ENCODE results near the gene TGIF2.

The TGIF2 gene

GRCh38 chr20:36541227-36541767, 32.1 kb upstream of the TGIF2 start, which contains the start of gene MYL9:
Gene MYL9 (plus strand): TSS chr20:36541519. CDS start chr20:36544885, 3,366 bp downstream.
- in situ Hi-C loops (cut with HindIII; ENCODE audit: low pct_ligation_motif_present, low sequenced_read_pairs), result no loop called here
- Histone ChIP-seq H3K27ac (peak within 1 kb of the TSS; percentile 88), H3K4me3 (ENCODE audit: low read depth, low read length) (peak within 1 kb of the TSS; percentile 92), H3K36me3 (replicated peaks) (peaks cover 25% of the 10 kb centered on the region), H3K27me3 (replicated peaks) (no peaks in the 10 kb centered on the region)
- no peak for TF ChIP-seq CTCF (IDR thresholded peaks at IDR 0.05; ENCODE audit: low read depth, low read length, missing control alignments)
- DNase-seq, result peak; percentile 73

GRCh38 chr20:36541768-36542488, 31.5 kb upstream of the TGIF2 start:
- peak overlapping the region; percentile 88 for H3K27ac ChIP-seq
- DNase-seq, result peak; percentile 56
- peaks cover 31% of the 10 kb centered on the region for H3K36me3 ChIP-seq (replicated peaks)
- peak overlapping the region; percentile 92 for H3K4me3 ChIP-seq (ENCODE audit: low read depth, low read length)
- peak; percentile 82 for TF ChIP-seq CTCF (IDR thresholded peaks at IDR 0.05; ENCODE audit: low read depth, low read length, missing control alignments)
- H3K27me3 ChIP-seq (replicated peaks), result no peaks in the 10 kb centered on the region
- in situ Hi-C loops (cut with HindIII; ENCODE audit: low pct_ligation_motif_present, low sequenced_read_pairs), result no loop called here

GRCh38 chr20:36542516-36543183, 30.7 kb upstream of the TGIF2 start:
- Histone ChIP-seq H3K27ac (peak overlapping the region; percentile 88), H3K36me3 (replicated peaks) (peaks cover 38% of the 10 kb centered on the region), H3K4me3 (ENCODE audit: low read depth, low read length) (peak overlapping the region; percentile 92), H3K27me3 (replicated peaks) (no peaks in the 10 kb centered on the region)
- in situ Hi-C loops (cut with HindIII; ENCODE audit: low pct_ligation_motif_present, low sequenced_read_pairs), result no loop called here
- DNase-seq, result no peak
- TF ChIP-seq CTCF (IDR thresholded peaks at IDR 0.05; ENCODE audit: low read depth, low read length, missing control alignments), result no peak

GRCh38 chr20:36543184-36544133, 29.9 kb upstream of the TGIF2 start:
- H3K27me3 ChIP-seq (replicated peaks), result no peaks in the 10 kb centered on the region
- in situ Hi-C loops (cut with HindIII; ENCODE audit: low pct_ligation_motif_present, low sequenced_read_pairs), result no loop called here
- peak overlapping the region; percentile 92 for H3K4me3 ChIP-seq (ENCODE audit: low read depth, low read length)
- peak overlapping the region; percentile 88 for H3K27ac ChIP-seq
- TF ChIP-seq CTCF (IDR thresholded peaks at IDR 0.05; ENCODE audit: low read depth, low read length, missing control alignments), result no peak
- peak; percentile 77 for DNase-seq
- peaks cover 46% of the 10 kb centered on the region for H3K36me3 ChIP-seq (replicated peaks)

- Histone ChIP-seq H3K4me3 (ENCODE audit: low read depth, low read length) (peak overlapping the region; percentile 92), H3K36me3 (replicated peaks) (peaks cover 53% of the 10 kb centered on the region), H3K27me3 (replicated peaks) (no peaks in the 10 kb centered on the region), H3K27ac (peak overlapping the region; percentile 88)
- in situ Hi-C loops (cut with HindIII; ENCODE audit: low pct_ligation_motif_present, low sequenced_read_pairs), result no loop called here
- TF ChIP-seq CTCF (IDR thresholded peaks at IDR 0.05; ENCODE audit: low read depth, low read length, missing control alignments), result no peak
- peak; percentile 36 for DNase-seq
Measured at GRCh38 chr20:36544134-36545018, 29.0 kb upstream of the TGIF2 start.

Measured in brain microvascular endothelial cell (primary cell).